NCI-H1105 (cell line): ENCODE results near the gene CENPM.
A peak's percentile ranks its signal among the peaks of the same experiment; 100 is the strongest.
"Not testable (repeated sequence)": the region's sequence is repeated elsewhere in the genome, so short reads cannot be mapped to it uniquely, and the experiment has no call there.

Experiments used
- DNase-seq: peaks from one replicate; lab custom pipeline; 2025; lab: John Stamatoyannopoulos, UW

The CENPM gene

GRCh38 chr22:41966607-41967240, 19.8 kb upstream of the CENPM start:
- DNase-seq: no peak

GRCh38 chr22:41966225-41966606, 19.3 kb upstream of the CENPM start:
- DNase-seq: no peak

GRCh38 chr22:41964112-41964491, 17.1 kb upstream of the CENPM start:
- DNase-seq: no peak

GRCh38 chr22:41963453-41964111, 16.6 kb upstream of the CENPM start:
- DNase-seq: no peak

- no peak for DNase-seq
These were observed 11.1 kb upstream of the CENPM start for GRCh38 chr22:41957941-41958556.

- no peak for DNase-seq
These were observed 5.8 kb upstream of the CENPM start for GRCh38 chr22:41952713-41953112.

GRCh38 chr22:41951898-41952474, 5.0 kb upstream of the CENPM start, which contains the start of gene SMIM45:
Gene SMIM45 (plus strand): TSS chr22:41952150.
- DNase-seq: no peak

- DNase-seq: no peak
These were observed 2.5 kb upstream of the CENPM start for GRCh38 chr22:41949297-41949965.

- not testable (repeated sequence) for DNase-seq
These were observed 2.0 kb upstream of the CENPM start for GRCh38 chr22:41948928-41949296.

- no peak for DNase-seq
These were observed 1.2 kb upstream of the CENPM start for GRCh38 chr22:41948142-41948541.

- no peak for DNase-seq
These were observed 600 bp upstream of the CENPM start for GRCh38 chr22:41947424-41948080.

- no peak for DNase-seq
These were observed 3.2 kb downstream of the CENPM start for GRCh38 chr22:41943661-41944209.

GRCh38 chr22:41940832-41941765, 5.9 kb downstream of the CENPM start:
- peak; percentile 42 for DNase-seq

- DNase-seq: no peak
These were observed 6.7 kb downstream of the CENPM start for GRCh38 chr22:41939981-41940831.

GRCh38 chr22:41936894-41937169, 10.1 kb downstream of the CENPM start:
- no peak for DNase-seq

GRCh38 chr22:41935509-41935908, 11.4 kb downstream of the CENPM start:
- no peak for DNase-seq

- no peak for DNase-seq
These were observed 12.0 kb downstream of the CENPM start for GRCh38 chr22:41935015-41935351.

- DNase-seq: no peak
These were observed 12.5 kb downstream of the CENPM start for GRCh38 chr22:41934284-41935014.

- no peak for DNase-seq
These were observed 13.4 kb downstream of the CENPM start for GRCh38 chr22:41933411-41934177.
